Measurements from ENCODE around the gene ZYX. TPM values are rescaled to one million over a fixed set of nuclear protein-coding genes. Genes with fewer than 3 reads are reported as not detected.

ZYX gene
- total RNA-seq, 1 donor from 2014 or later, result 86.2 TPM

DNA sequence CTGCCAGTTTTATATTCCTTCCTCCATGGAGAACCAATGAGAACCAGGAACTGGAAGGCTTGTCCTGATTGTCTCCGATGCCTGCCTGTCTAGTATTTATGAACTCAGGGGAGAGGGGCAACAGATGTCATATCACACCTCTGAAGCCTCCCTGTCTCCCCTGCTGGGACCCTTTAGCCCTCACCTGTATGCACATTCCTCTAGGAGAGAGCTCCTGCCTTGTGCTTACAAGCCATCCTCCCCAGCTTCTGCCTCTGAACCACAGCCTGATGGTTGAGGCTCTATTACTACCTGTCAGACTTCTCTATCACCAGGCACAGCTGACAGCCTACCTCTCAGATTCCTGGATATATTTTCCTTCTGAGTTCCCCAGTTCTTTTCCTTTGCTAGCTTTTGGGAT, 12.8 kb upstream of the ZYX start:
- no peaks in the 10 kb centered on the region for H3K4me1 ChIP-seq
- intact Hi-C loops (cut with DNase I), result loop anchor here (10.0 kb wide), 1 partner anchor 46 kb away; no protein-coding TSS in a partner anchor
- no peak overlapping the region for H3K4me3 ChIP-seq
- no peaks in the 10 kb centered on the region for H3K27me3 ChIP-seq
- no peak overlapping the region for H3K27ac ChIP-seq
- H3K9me3 ChIP-seq, result no peaks in the 10 kb centered on the region
- no peaks in the 10 kb centered on the region for H3K36me3 ChIP-seq
- no peak for DNase-seq (ENCODE audit: extremely low spot score in 2 of 2)
- TF ChIP-seq POLR2A (IDR thresholded peaks at IDR 0.05), result no peak

DNA sequence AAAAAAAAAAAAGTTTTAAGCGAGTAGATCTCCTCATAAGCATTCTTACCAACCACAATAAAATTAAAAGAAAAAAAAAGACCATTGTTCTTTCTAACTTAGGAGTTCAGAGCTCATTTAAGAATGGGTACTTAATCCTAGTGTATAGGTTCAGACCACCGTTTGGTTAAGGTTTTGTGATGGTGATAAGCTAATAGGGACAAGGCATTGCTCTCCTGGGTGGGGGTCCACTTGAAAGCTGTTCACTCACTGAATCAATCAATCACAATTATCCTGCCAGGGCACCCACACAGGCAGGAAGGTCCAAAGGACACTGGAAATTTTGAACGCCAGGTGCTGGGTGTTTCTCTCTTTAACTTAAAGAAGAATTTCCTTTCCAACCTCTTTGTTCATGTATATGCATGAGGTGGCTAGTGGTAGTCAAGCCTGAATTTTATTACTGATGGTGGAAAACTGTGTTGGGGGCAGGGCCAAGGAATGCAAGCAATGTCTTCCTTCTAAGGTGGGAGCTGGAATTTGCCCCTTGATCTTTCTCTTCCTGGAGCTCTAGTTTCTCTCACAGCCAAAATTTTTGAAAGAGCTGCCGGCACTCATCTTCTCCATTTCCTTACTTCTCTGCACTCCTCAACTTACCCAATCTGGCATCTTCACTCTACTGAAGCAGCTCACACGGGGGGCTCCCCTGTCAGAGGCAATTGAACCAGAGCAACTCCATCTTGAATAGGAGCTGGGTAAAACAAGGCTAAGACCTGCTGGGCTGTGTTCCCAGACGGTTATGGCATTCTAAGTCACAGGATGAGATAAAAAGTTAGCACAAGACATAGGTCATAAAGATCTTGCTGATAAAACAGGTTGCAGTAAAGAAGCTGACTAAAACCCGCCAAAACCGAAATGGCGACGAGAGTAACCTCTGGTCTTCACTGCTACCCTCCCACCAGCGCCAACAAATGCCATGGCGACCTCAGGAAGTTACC, 11.2 kb upstream of the ZYX start:
- intact Hi-C loops (cut with DNase I), result loop anchor here (10.0 kb wide), 1 partner anchor 45 kb away; no protein-coding TSS in a partner anchor
- TF ChIP-seq, protein P1, sequence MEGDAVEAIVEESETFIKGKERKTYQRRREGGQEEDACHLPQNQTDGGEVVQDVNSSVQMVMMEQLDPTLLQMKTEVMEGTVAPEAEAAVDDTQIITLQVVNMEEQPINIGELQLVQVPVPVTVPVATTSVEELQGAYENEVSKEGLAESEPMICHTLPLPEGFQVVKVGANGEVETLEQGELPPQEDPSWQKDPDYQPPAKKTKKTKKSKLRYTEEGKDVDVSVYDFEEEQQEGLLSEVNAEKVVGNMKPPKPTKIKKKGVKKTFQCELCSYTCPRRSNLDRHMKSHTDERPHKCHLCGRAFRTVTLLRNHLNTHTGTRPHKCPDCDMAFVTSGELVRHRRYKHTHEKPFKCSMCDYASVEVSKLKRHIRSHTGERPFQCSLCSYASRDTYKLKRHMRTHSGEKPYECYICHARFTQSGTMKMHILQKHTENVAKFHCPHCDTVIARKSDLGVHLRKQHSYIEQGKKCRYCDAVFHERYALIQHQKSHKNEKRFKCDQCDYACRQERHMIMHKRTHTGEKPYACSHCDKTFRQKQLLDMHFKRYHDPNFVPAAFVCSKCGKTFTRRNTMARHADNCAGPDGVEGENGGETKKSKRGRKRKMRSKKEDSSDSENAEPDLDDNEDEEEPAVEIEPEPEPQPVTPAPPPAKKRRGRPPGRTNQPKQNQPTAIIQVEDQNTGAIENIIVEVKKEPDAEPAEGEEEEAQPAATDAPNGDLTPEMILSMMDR (IDR thresholded peaks at IDR 0.05), result no peak
- TF ChIP-seq POLR2A (IDR thresholded peaks at IDR 0.05), result no peak
- no peak for TF ChIP-seq POLR2AphosphoS5 (IDR thresholded peaks at IDR 0.05; ENCODE audit: insufficient read depth in 1 of 2, low read depth in 1 of 2)
- Histone ChIP-seq H3K27me3 (no peaks in the 10 kb centered on the region), H3K4me3 (no peak overlapping the region), H3K9me3 (no peaks in the 10 kb centered on the region), H3K27ac (no peak overlapping the region), H3K4me1 (no peaks in the 10 kb centered on the region), H3K36me3 (no peaks in the 10 kb centered on the region)
- no peak for DNase-seq (ENCODE audit: extremely low spot score in 2 of 2)

DNA sequence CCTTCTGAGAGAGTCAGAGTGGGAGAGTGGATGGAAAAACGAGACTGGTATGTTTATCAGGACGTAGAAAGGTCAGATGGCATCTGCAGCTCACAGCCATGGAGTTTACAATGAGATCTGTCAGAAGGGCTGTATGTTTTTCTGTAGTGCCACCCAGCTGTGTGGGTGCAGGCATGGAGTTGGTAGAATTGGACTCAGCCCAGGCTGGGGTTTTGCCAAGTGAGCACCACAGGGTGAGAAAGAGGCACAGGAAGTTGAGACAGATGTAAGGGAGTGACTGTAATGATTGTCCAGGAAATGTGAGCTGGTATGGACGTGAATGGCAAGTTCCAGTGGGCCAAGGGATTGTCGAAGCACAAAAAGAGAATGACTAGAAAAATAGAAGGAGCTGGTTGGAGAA, 9.1 kb upstream of the ZYX start:
- TF ChIP-seq, protein P1 (IDR thresholded peaks at IDR 0.05), result no peak
- TF ChIP-seq POLR2AphosphoS5 (IDR thresholded peaks at IDR 0.05; ENCODE audit: insufficient read depth in 1 of 2, low read depth in 1 of 2), result peak in 1 of 2 donors; percentile 40
- Histone ChIP-seq H3K27me3 (no peaks in the 10 kb centered on the region), H3K9me3 (no peaks in the 10 kb centered on the region), H3K4me3 (no peak overlapping the region), H3K27ac (no peak overlapping the region), H3K4me1 (no peaks in the 10 kb centered on the region), H3K36me3 (no peaks in the 10 kb centered on the region)
- no peak for DNase-seq (ENCODE audit: extremely low spot score in 2 of 2)
- intact Hi-C loops (cut with DNase I), result no loop called here

DNA sequence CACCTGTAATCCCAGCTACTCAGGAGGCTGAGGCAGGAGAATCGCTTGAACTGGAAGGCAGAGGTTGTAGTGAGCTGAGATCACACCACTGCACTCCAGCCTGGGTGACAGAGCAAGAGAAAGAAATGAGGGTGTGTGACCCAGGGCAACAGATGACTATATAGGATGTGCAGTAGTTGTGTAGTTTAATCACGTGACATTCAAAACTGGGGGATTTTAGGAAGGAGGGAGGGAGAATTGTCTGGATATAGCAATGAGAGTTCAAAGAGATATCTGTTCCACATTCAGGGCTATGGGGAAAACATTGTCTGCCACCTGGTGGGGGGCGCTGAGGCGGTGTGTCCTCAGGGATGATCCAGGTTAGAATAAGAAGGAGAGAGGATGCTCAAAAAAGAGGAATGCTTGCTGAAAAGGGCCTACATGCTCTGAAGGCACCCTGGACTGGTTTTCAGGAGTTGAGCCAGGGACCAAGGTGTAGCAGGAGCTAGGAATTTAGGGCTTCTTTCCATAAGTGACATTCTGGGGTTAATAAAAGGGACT, 7.8 kb upstream of the ZYX start:
- intact Hi-C loops (cut with DNase I), result no loop called here
- Histone ChIP-seq H3K4me1 (peaks cover 2% of the 10 kb centered on the region), H3K36me3 (no peaks in the 10 kb centered on the region), H3K9me3 (no peaks in the 10 kb centered on the region), H3K27ac (no peak overlapping the region), H3K27me3 (no peaks in the 10 kb centered on the region), H3K4me3 (no peak overlapping the region)
- no peak for DNase-seq (ENCODE audit: extremely low spot score in 2 of 2)
- TF ChIP-seq, protein P1 (IDR thresholded peaks at IDR 0.05), result no peak
- TF ChIP-seq POLR2AphosphoS5 (IDR thresholded peaks at IDR 0.05; ENCODE audit: insufficient read depth in 1 of 2, low read depth in 1 of 2) (no peak), POLR2A (IDR thresholded peaks at IDR 0.05) (no peak)

DNA sequence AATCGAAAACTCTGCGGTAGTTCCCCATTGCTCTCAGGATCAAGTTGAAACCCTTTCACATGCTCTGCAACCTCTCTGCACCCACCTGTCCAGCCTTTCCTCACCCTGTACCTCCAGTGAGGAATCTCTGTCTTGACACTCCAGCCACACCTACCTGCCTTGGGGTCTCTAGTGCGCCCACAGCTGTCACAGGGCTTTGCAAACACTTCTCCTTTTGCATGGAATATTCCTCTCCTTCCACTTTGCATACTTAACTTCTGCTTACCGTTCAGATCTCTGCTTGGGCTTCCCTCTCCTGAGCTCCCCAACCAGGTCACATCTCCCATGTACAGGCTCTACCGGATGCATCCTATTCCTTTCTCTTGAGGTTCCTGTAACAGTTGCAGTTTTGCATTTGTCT, 6.6 kb upstream of the ZYX start:
- H3K4me3 ChIP-seq, result no peak overlapping the region
- H3K4me1 ChIP-seq, result peaks cover 15% of the 10 kb centered on the region
- intact Hi-C loops (cut with DNase I), result no loop called here
- H3K36me3 ChIP-seq, result no peaks in the 10 kb centered on the region
- H3K27ac ChIP-seq, result no peak overlapping the region
- TF ChIP-seq POLR2AphosphoS5 (IDR thresholded peaks at IDR 0.05; ENCODE audit: insufficient read depth in 1 of 2, low read depth in 1 of 2), result no peak
- TF ChIP-seq, protein P1 (IDR thresholded peaks at IDR 0.05), result no peak
- TF ChIP-seq POLR2A (IDR thresholded peaks at IDR 0.05), result no peak
- no peak for DNase-seq (ENCODE audit: extremely low spot score in 2 of 2)
- no peaks in the 10 kb centered on the region for H3K9me3 ChIP-seq
- H3K27me3 ChIP-seq, result no peaks in the 10 kb centered on the region

All from vagina (tissue), 2 donors.